Vagina (tissue), 2 donors: ENCODE measurements around the gene HOXB9. TPM values are rescaled to one million over a fixed set of nuclear protein-coding genes. Genes with fewer than 3 reads are reported as not detected.

Experiments used
- DNase-seq, 2 donors: peaks; one replicate each; pipeline ENCODE4 v3.0.0-alpha.2; 2017; ENCODE audit errors: extremely low spot score in 2 of 2
- H3K27ac ChIP-seq: fragments of 200-600 bp; sonication (generic); one replicate; pipeline ENCODE4 v1.5.1; 2019
- H3K27me3 ChIP-seq: fragments of 200-600 bp; sonication (generic); one replicate; pipeline ENCODE4 v1.5.1; 2019
- H3K36me3 ChIP-seq, 2 donors: fragments of 200-600 bp; sonication (generic); one replicate each; pipeline ENCODE4 v1.5.1; 2017 to 2019
- H3K4me1 ChIP-seq: fragments of 200-600 bp; sonication (generic); one replicate; pipeline ENCODE4 v1.5.1; 2019
- H3K4me3 ChIP-seq, 2 donors: fragments of 200-600 bp; sonication (generic); 1 replicate in 1 of 2; 2 replicates in 1 of 2; pipeline ENCODE4 v1.5.1; 2016 to 2019
- H3K9me3 ChIP-seq: fragments of 200-600 bp; sonication (generic); one replicate; pipeline ENCODE4 v1.5.1; 2019
- POLR2A ChIP-seq, 2 donors: fragments of 450-650 bp; IDR thresholded peaks; one replicate each; pipeline ENCODE4 v1.6.1; 2017; ENCODE audit warnings: antibody characterized with exemption in 2 of 2, mild to moderate bottlenecking in 2 of 2, moderate library complexity in 2 of 2
- POLR2AphosphoS5 ChIP-seq, 2 donors: sonication (generic); formaldehyde crosslinking; IDR thresholded peaks; one replicate each; pipeline ENCODE4 v1.9.0; 2017; ENCODE audit warnings: antibody characterized with exemption in 2 of 2, mild to moderate bottlenecking in 2 of 2, low read depth in 1 of 2; ENCODE audit not compliant: insufficient read depth in 1 of 2
- intact Hi-C: fragments of 100-400 bp; cut with DNase I; formaldehyde crosslinking; loops from one replicate; pipeline ENCODE4 v1.15.1; 2023
- total RNA-seq: library from RNA; depleted of rRNA; stranded (reverse); fragments of >200 nt; gene quantifications from one replicate; pipeline ENCODE4 v1.2.3, GENCODE V29; 2016
- TF ChIP-seq, protein P1 (sequence below), 3 experiments: fragments of 450-650 bp in 2 of 3; fragments of 200-600 bp in 1 of 3; sonication (generic) in 1 of 3; IDR thresholded peaks; one replicate each; pipeline ENCODE4 v1.5.1; 2017 to 2019; ENCODE audit warnings: antibody characterized with exemption in 3 of 3, mild to moderate bottlenecking in 2 of 3, moderate library complexity in 2 of 3

Gene HOXB9
- total RNA-seq, 1 donor from 2014 or later: not detected

DNA sequence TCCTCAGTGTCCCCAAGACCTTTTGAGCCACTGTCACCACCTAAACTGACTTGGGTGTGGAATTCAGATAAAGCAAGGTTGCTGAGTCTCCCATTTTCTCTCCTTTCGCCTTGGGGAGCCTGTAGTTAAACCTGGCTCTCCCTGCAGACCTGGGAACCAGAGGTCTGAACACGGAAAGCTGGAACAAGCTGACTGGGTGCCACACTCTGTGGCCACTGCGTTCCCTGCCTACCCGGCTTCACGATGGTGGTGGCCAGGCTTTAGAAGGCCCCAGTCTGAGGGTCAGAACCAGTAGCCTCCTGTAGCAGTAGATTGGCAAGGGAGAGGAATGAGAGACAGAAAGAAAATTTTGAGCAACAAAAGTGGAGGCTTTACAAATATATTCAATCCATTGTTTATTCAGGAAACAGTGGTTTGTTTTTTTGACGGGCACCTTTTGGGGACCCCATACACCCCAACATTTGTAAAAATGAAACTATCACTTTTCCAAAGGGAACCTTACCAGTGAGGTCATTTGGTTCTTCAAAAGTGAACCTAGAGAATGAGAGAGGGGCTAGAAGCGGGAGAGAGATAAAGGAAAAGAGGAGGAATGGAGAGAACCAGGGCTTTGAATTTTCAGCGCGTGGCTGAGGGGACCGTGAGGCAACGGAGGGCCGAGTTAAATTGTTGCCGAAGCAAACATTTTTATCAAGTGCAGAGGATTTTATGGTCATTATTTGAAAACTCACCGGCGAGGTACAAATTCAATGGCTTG is 9.3 kb downstream of the HOXB9 start:
- DNase-seq: no peak
- TF ChIP-seq, protein P1, sequence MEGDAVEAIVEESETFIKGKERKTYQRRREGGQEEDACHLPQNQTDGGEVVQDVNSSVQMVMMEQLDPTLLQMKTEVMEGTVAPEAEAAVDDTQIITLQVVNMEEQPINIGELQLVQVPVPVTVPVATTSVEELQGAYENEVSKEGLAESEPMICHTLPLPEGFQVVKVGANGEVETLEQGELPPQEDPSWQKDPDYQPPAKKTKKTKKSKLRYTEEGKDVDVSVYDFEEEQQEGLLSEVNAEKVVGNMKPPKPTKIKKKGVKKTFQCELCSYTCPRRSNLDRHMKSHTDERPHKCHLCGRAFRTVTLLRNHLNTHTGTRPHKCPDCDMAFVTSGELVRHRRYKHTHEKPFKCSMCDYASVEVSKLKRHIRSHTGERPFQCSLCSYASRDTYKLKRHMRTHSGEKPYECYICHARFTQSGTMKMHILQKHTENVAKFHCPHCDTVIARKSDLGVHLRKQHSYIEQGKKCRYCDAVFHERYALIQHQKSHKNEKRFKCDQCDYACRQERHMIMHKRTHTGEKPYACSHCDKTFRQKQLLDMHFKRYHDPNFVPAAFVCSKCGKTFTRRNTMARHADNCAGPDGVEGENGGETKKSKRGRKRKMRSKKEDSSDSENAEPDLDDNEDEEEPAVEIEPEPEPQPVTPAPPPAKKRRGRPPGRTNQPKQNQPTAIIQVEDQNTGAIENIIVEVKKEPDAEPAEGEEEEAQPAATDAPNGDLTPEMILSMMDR (IDR thresholded peaks at IDR 0.05): no peak
- no peak for TF ChIP-seq POLR2AphosphoS5 (IDR thresholded peaks at IDR 0.05; ENCODE audit: insufficient read depth in 1 of 2, low read depth in 1 of 2)
- no peak for TF ChIP-seq POLR2A (IDR thresholded peaks at IDR 0.05)
- Histone ChIP-seq H3K4me1 (peaks cover 18% of the 10 kb centered on the region), H3K36me3 (no peaks in the 10 kb centered on the region), H3K27me3 (peaks cover 18% of the 10 kb centered on the region), H3K4me3 (no peak overlapping the region), H3K9me3 (no peaks in the 10 kb centered on the region), H3K27ac (no peak overlapping the region)
- intact Hi-C loops: no loop called here

DNA sequence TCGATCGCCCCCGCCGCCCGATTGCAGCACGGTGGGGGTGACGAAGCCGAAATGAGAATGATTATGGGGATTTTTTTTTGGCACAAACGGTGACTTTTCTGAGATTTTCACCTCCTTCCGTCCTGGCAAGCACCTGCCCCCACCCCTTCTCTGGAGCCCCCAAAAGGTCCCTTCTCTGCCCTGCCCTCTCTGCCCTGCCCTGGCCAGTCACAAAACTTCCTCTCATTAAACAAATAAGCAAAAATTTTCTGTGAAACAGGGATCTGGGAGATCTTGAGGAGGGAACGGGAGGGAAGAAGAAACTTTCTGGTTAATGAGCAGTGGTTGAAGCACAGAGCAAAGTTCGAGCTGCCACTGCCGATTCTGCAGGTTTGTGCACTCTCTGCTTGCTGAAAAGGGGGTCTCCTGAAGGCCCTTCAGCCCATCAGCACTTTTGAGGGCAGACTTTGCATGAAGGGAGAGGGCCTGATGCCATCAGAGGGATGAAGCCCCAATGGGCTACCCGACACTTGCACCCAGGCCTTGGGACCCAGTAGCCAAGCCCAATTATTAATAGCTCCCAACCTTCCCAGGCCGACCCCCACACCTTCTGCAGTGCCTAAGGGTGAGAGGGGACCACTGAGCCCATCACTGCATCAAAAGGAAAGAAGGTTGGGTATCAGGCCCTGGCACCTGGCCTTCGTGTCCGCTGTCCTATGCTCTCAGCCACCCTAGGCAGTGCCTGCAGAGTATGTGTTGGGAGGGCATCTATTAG is 10.0 kb downstream of the HOXB9 start:
- H3K9me3 ChIP-seq: no peaks in the 10 kb centered on the region
- no peak for DNase-seq
- H3K27ac ChIP-seq: no peak overlapping the region
- no peaks in the 10 kb centered on the region for H3K36me3 ChIP-seq
- H3K27me3 ChIP-seq: peaks cover 18% of the 10 kb centered on the region
- H3K4me3 ChIP-seq: no peak overlapping the region
- intact Hi-C loops: no loop called here
- TF ChIP-seq POLR2A (IDR thresholded peaks at IDR 0.05): no peak
- TF ChIP-seq POLR2AphosphoS5 (IDR thresholded peaks at IDR 0.05; ENCODE audit: insufficient read depth in 1 of 2, low read depth in 1 of 2): no peak
- TF ChIP-seq, protein P1 (IDR thresholded peaks at IDR 0.05): no peak
- H3K4me1 ChIP-seq: peaks cover 26% of the 10 kb centered on the region

DNA sequence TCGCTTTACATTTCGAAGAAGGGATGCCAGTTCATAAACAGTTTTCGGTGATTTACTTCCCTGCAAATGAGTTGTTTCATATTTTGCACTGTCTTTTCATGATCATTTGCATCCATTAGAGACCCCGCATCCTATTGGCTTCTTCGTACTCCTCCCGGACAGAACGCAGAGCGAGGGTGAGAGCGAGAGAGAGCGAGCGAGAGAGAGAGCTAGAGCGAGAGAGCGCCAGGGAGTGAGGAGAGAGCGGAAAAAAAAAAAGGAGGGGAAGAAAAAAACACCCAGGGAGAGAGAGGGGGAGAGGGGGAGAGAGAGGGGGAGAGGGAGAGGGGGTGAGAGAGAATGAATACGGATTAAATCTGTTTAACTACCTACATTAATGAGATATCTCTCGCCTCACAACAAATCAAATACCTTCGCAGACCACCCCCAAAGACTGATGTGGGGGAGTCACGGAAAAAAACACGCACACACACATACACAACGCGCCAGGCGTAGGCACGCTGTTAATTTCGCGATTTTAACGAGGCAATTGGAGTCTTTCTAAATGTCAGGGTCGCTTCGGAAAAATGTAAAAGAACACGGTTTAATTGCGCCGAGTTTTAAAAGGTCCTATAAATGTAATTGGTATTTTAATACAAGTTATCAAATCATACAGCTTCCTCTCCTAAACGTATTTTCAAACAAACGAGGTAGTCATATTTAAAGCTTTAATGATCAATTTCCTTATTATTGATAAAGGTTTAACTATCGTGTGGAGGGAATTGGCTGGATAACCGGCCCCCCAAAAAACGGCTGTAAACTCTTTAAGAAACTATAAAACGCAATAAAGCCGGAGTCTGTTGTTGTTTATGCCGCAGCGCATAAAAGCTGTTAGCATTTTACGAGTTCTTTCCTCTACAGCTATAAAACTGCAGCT is 10.9 kb downstream of the HOXB9 start, which contains the start of gene HOXB8:
Gene HOXB8, minus strand, starts transcription at position 246 of the 916 bp plus-strand sequence. CDS start 588 bp downstream, outside the sequence.
- Histone ChIP-seq H3K9me3 (no peaks in the 10 kb centered on the region), H3K4me1 (peaks cover 34% of the 10 kb centered on the region), H3K36me3 (no peaks in the 10 kb centered on the region), H3K27me3 (peaks cover 18% of the 10 kb centered on the region), H3K4me3 (peak within 1 kb of the TSS; percentile 36 to 60), H3K27ac (no peak within 1 kb of the TSS)
- DNase-seq: no peak
- no peak for TF ChIP-seq POLR2A (IDR thresholded peaks at IDR 0.05)
- TF ChIP-seq POLR2AphosphoS5 (IDR thresholded peaks at IDR 0.05; ENCODE audit: insufficient read depth in 1 of 2, low read depth in 1 of 2): no peak
- TF ChIP-seq, protein P1 (IDR thresholded peaks at IDR 0.05): no peak
- intact Hi-C loops: no loop called here

DNA sequence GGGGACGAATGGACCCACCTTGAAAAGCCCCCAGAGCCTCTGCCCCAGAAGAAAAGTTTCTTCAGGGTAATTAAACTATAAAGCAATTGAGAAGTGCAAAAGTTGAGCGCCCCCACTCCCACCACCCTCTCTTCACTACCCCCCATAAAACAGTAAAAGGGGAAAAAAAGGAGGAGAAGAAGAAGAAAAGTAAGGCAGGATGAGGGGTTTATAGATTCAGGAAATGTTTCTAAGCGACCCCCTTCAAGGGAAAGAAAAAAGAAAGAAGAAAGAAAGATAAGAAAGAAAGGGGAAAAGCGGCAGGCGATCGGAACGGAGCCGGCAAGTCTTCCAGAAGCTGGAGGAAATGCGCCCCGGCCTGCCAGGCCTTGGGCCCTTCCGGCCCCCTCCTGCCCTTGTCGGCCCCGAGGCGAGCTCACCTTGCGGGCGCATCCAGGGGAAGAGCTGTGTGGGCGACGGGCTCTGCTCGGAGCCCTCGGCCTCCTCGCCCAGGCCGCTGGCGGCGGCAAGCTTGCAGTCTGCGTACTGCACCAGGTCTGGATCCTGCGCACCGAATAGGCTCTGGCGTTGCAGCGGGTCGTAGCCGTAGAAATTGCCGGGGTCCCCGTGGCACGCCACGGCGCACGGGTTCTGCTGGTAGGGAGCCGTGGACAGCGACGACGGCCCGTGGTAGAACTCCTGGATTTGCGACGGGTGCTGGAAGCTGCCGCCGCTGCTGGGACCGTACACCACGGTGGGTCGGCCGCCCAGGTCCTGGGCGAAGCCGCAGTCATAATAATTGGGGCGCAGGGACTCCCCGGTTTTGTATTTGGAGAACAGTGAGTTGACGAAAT is 12.1 kb downstream of the HOXB9 start:
- peak overlapping the region; percentile 36 to 60 for H3K4me3 ChIP-seq
- H3K27me3 ChIP-seq: peaks cover 18% of the 10 kb centered on the region
- no peaks in the 10 kb centered on the region for H3K9me3 ChIP-seq
- no peak for DNase-seq
- TF ChIP-seq POLR2A (IDR thresholded peaks at IDR 0.05) (no peak), POLR2AphosphoS5 (IDR thresholded peaks at IDR 0.05; ENCODE audit: insufficient read depth in 1 of 2, low read depth in 1 of 2) (peak in 1 of 2 donors; percentile 21)
- TF ChIP-seq, protein P1 (IDR thresholded peaks at IDR 0.05): no peak
- H3K36me3 ChIP-seq: no peaks in the 10 kb centered on the region
- H3K4me1 ChIP-seq: peaks cover 37% of the 10 kb centered on the region
- H3K27ac ChIP-seq: peak overlapping the region; percentile 37
- intact Hi-C loops: no loop called here
